IMR-90 (cell line): ENCODE measurements around the gene RAB11FIP4. TPM values are rescaled to one million over a fixed set of nuclear protein-coding genes. Genes with fewer than 3 reads are reported as not detected.

Source experiments
- ATAC-seq: fragments of 200-7000 bp; cut with Tn5 transposase; 2 replicates; pipeline ENCODE4 v1.9.1; 2020; ENCODE audit warnings: low read depth, mild to moderate bottlenecking, moderate library complexity
- BruUV-seq: library from RNA; stranded (reverse); fragments of 400-500 nt; replicated peaks from 2 replicates; lab custom pipeline; 2021; lab: Mats Ljungman, UMichigan
- CTCF ChIA-PET: fragments of 300-600 bp; formaldehyde crosslinking; extraction: SDS; loops from one replicate; lab custom pipeline; 2021; ENCODE audit warnings: antibody characterized with exemption; lab: Yijun Ruan, JAX
- POLR2A ChIA-PET: fragments of 300-600 bp; sonication (Branson Sonifier 250); formaldehyde crosslinking; loops from one replicate; lab custom pipeline; 2022; ENCODE audit warnings: antibody characterized with exemption; ENCODE audit not compliant: unreplicated experiment; lab: Charles Lee
- DNase-seq: peaks from one replicate; pipeline ENCODE4 v3.0.0; 2013
- H2AFZ ChIP-seq: replicated peaks from 2 replicates; pipeline ENCODE3; 2013; ENCODE audit warnings: low read length, mild to moderate bottlenecking; ENCODE audit not compliant: poor library complexity
- H2AK5ac ChIP-seq: 2 replicates; pipeline ENCODE4 v1.6.1; 2013; ENCODE audit warnings: low read depth, low read length, inconsistent platforms
- H2AK9ac ChIP-seq: replicated peaks from 2 replicates; pipeline ENCODE3; 2013; ENCODE audit warnings: mild to moderate bottlenecking, low read depth, low read length, moderate library complexity; ENCODE audit not compliant: poor library complexity
- H2BK120ac ChIP-seq: 2 replicates; pipeline ENCODE4 v1.6.1; 2013; ENCODE audit warnings: low read depth, low read length, inconsistent platforms
- H2BK15ac ChIP-seq: 3 replicates; pipeline ENCODE4 v1.6.1; 2013; ENCODE audit warnings: low read depth, low read length, inconsistent platforms
- H2BK20ac ChIP-seq: 2 replicates; pipeline ENCODE4 v1.6.1; 2013; ENCODE audit warnings: low read depth, mild to moderate bottlenecking, inconsistent platforms, low read length, moderate library complexity
- H2BK5ac ChIP-seq: 2 replicates; pipeline ENCODE4 v1.6.1; 2013; ENCODE audit warnings: mild to moderate bottlenecking, low read depth, low read length, inconsistent platforms; ENCODE audit not compliant: poor library complexity, severe bottlenecking
- H3K14ac ChIP-seq: replicated peaks from 2 replicates; pipeline ENCODE4 v1.6.1; 2013; ENCODE audit warnings: low read depth, low read length, inconsistent platforms
- H3K18ac ChIP-seq: 2 replicates; pipeline ENCODE4 v1.6.1; 2013; ENCODE audit warnings: low read depth, low read length, control low read depth
- H3K23ac ChIP-seq: 2 replicates; pipeline ENCODE4 v1.6.1; 2013; ENCODE audit warnings: low read depth, low read length, inconsistent platforms
- H3K27ac ChIP-seq: 2 replicates; pipeline ENCODE4 v1.5.1; 2013; ENCODE audit warnings: mild to moderate bottlenecking, control low read depth, low read length; ENCODE audit not compliant: insufficient read depth
- H3K27me3 ChIP-seq: 2 replicates; pipeline ENCODE4 v1.6.1; 2013; ENCODE audit warnings: low read length; ENCODE audit not compliant: control insufficient read depth, insufficient read depth
- H3K36me3 ChIP-seq: 2 replicates; pipeline ENCODE4 v1.6.1; 2013; ENCODE audit warnings: low read length, mixed read lengths; ENCODE audit not compliant: control insufficient read depth, insufficient read depth
- H3K4ac ChIP-seq: 2 replicates; pipeline ENCODE4 v1.6.1; 2013; ENCODE audit warnings: low read depth, low read length, inconsistent platforms
- H3K4me1 ChIP-seq: 2 replicates; pipeline ENCODE4 v1.6.1; 2013; ENCODE audit warnings: low read length, mixed read lengths; ENCODE audit not compliant: control insufficient read depth, insufficient read depth
- H3K4me2 ChIP-seq: 2 replicates; pipeline ENCODE4 v1.6.1; 2013; ENCODE audit warnings: low read depth, mild to moderate bottlenecking, control low read depth, low read length, moderate library complexity
- H3K4me3 ChIP-seq: 2 replicates; pipeline ENCODE4 v1.5.1; 2013; ENCODE audit warnings: low read depth, mild to moderate bottlenecking, control low read depth, low read length, moderate library complexity; ENCODE audit not compliant: insufficient read depth
- H3K56ac ChIP-seq: 2 replicates; pipeline ENCODE4 v1.6.1; 2013; ENCODE audit warnings: low read length, inconsistent platforms; ENCODE audit not compliant: insufficient read depth; ENCODE audit errors: extremely low read depth
- H3K79me1 ChIP-seq, 2 experiments: 2 replicates each; pipeline ENCODE4 v1.6.1; 2013; ENCODE audit warnings: low read length in 2 of 2, inconsistent platforms in 1 of 2, low read depth in 1 of 2
- H3K9ac ChIP-seq: 2 replicates; pipeline ENCODE4 v1.6.1; 2013; ENCODE audit warnings: low read depth, low read length, control low read depth
- H3K9me1 ChIP-seq: 2 replicates; pipeline ENCODE4 v1.6.1; 2013; ENCODE audit warnings: low read length, inconsistent platforms; ENCODE audit not compliant: insufficient read depth
- H3K9me3 ChIP-seq: 2 replicates; pipeline ENCODE4 v1.6.1; 2013; ENCODE audit warnings: low read length; ENCODE audit not compliant: control insufficient read depth, insufficient read depth
- H4K20me1 ChIP-seq: 2 replicates; pipeline ENCODE4 v1.6.1; 2013; ENCODE audit warnings: low read length, inconsistent platforms; ENCODE audit not compliant: insufficient read depth
- H4K5ac ChIP-seq: 2 replicates; pipeline ENCODE4 v1.6.1; 2013; ENCODE audit warnings: mild to moderate bottlenecking, low read depth, low read length, control low read depth
- H4K8ac ChIP-seq, 2 experiments: 2 replicates each; pipeline ENCODE4 v1.6.1; 2013; ENCODE audit warnings: low read depth in 2 of 2, low read length in 2 of 2, control low read depth in 1 of 2, inconsistent platforms in 1 of 2
- H4K91ac ChIP-seq: 2 replicates; pipeline ENCODE4 v1.6.1; 2013; ENCODE audit warnings: low read depth, low read length, inconsistent platforms; ENCODE audit not compliant: insufficient read depth
- BHLHE40 ChIP-seq: fragments of 150-350 bp; IDR thresholded peaks from 2 replicates; pipeline ENCODE4 v1.6.1; 2016; ENCODE audit warnings: mild to moderate bottlenecking, low read depth, low read length
- CEBPB ChIP-seq: IDR thresholded peaks from 2 replicates; pipeline ENCODE4 v1.6.1; 2012; ENCODE audit warnings: low read depth, low read length, improper control_type of control experiment
- CHD1 ChIP-seq: IDR thresholded peaks from 2 replicates; pipeline ENCODE4 v1.6.1; 2012; ENCODE audit warnings: low read depth, low read length, improper control_type of control experiment
- ELK1 ChIP-seq: fragments of 150-350 bp; IDR thresholded peaks from 2 replicates; pipeline ENCODE4 v1.6.1; 2016; ENCODE audit warnings: low read depth, mild to moderate bottlenecking, low read length, moderate library complexity, borderline replicate concordance
- FOS ChIP-seq: fragments of 150-350 bp; IDR thresholded peaks from 2 replicates; pipeline ENCODE4 v1.6.1; 2016; ENCODE audit warnings: low read depth, low read length
- MAFK ChIP-seq: IDR thresholded peaks from 2 replicates; pipeline ENCODE4 v1.6.1; 2012; ENCODE audit warnings: low read depth, low read length, improper control_type of control experiment
- MXI1 ChIP-seq: IDR thresholded peaks from 2 replicates; pipeline ENCODE4 v1.6.1; 2012; ENCODE audit warnings: low read depth, mild to moderate bottlenecking, low read length, moderate library complexity, borderline replicate concordance
- NFE2L2 ChIP-seq: fragments of 150-350 bp; IDR thresholded peaks from 2 replicates; pipeline ENCODE4 v1.6.1; 2016; ENCODE audit warnings: low read depth, mild to moderate bottlenecking, low read length
- RCOR1 ChIP-seq: IDR thresholded peaks from 2 replicates; pipeline ENCODE4 v1.6.1; 2012; ENCODE audit warnings: mild to moderate bottlenecking, low read length, improper control_type of control experiment; ENCODE audit not compliant: insufficient replicate concordance
- SMC3 ChIP-seq: fragments of 150-350 bp; IDR thresholded peaks from 2 replicates; pipeline ENCODE4 v1.6.1; 2016; ENCODE audit warnings: low read depth, mild to moderate bottlenecking, antibody characterized with exemption, low read length, moderate library complexity
- WGBS, 2 experiments: methylation state at CpG; one replicate each; pipeline versions ENCODE4 v1.1.5 to v1.1.7; 2013; ENCODE audit warnings: missing lambda C conversion rate in 2 of 2; ENCODE audit not compliant: insufficient read length in 1 of 2; ENCODE audit errors: extremely low coverage in 2 of 2; 5-methylcytosine and 5-hydroxymethylcytosine counted together
- dilution Hi-C: fragments of 300-500 bp; cut with HindIII; formaldehyde crosslinking; loops from one replicate; pipeline ENCODE4 v1.14.3; 2018; ENCODE audit warnings: low sequenced_read_pairs; ENCODE audit not compliant: unreplicated experiment
- in situ Hi-C: fragments of 300-500 bp; cut with MboI; formaldehyde crosslinking; loops from 3 replicates; pipeline ENCODE4 v1.14.3; 2019; ENCODE audit warnings: low sequenced_read_pairs, inconsistent platforms, mixed read lengths
- intact Hi-C: fragments of 100-400 bp; cut with micrococcal nuclease; formaldehyde crosslinking; loops from 2 replicates; pipeline ENCODE4 v1.10.0; 2022
- polyA plus RNA-seq, 3 experiments: library from polyadenylated mRNA; depleted of rRNA; stranded (reverse); fragments of >200 nt; gene quantifications; 2 replicates each; pipeline ENCODE4 v1.2.3, GENCODE V29; 2012; ENCODE audit warnings: low replicate concordance in 1 of 3
- total RNA-seq: library from RNA; depleted of rRNA; stranded (reverse); fragments of >200 nt; gene quantifications from 2 replicates; pipeline ENCODE4 v1.2.3, GENCODE V29; 2012
- TF ChIP-seq, protein P1 (sequence below): conservative IDR thresholded peaks from 2 replicates; pipeline ENCODE4 v1.5.1; 2012; ENCODE audit warnings: mild to moderate bottlenecking, low read depth, low read length, improper control_type of control experiment
- TF ChIP-seq, protein P2 (sequence below): fragments of 150-350 bp; IDR thresholded peaks from 2 replicates; pipeline ENCODE4 v1.6.1; 2017; ENCODE audit warnings: mild to moderate bottlenecking, antibody characterized with exemption, low read length, low read depth

The RAB11FIP4 gene
- total and polyA plus RNA-seq, 2 of the 4 experiments (the other 2 are of a cell fraction): 0.68 to 1.1 TPM

- no peak for TF ChIP-seq MXI1
These were observed 1.6 kb downstream of the RAB11FIP4 start (continued) for GRCh38 chr17:31392856-31393748.

DNA sequence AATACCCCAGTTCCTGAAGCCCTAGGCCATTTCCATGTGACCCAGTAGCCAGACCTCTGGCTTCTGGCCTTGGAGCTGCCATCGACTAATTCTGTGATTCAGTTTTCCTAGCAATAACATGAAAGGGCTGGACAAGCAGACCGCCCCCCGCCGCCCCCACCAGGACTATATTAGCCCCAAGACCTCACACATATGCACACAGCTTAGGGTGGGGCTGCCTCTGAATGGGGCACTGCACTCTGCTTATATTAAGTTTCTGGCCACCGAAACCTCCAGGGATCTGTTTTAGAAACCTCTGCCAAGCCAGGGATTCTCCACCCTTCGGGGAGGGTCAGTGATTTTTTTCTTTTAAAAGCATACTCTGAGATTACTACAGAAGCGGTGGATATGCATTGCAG lies 2.3 kb downstream of the RAB11FIP4 start:
- no peaks in the 10 kb centered on the region for H3K79me1 ChIP-seq
- no peaks in the 10 kb centered on the region; the same call in none of the 2 replicates for H4K20me1 ChIP-seq
- dilution Hi-C loops: no loop called here
- no peak overlapping the region for H2AK9ac ChIP-seq
- no peaks in the 10 kb centered on the region for H3K9me1 ChIP-seq
- POLR2A ChIA-PET: no interaction called here
- DNase-seq (no peak), ATAC-seq (no peak)
- H3K4me2 ChIP-seq: no peak overlapping the region
- H3K14ac ChIP-seq: no peak overlapping the region
- no TSS peak for BruUV-seq
- H2AK5ac ChIP-seq: no peak overlapping the region
- no peak overlapping the region for H3K18ac ChIP-seq
- H4K5ac ChIP-seq: no peak overlapping the region
- H2BK15ac ChIP-seq: no peak overlapping the region
- H2BK5ac ChIP-seq: no peak overlapping the region
- H3K56ac ChIP-seq: no peak overlapping the region
- H3K4ac ChIP-seq: no peak overlapping the region
- peaks cover 52% of the 10 kb centered on the region for H3K27me3 ChIP-seq
- H3K4me1 ChIP-seq: peaks cover 2% of the 10 kb centered on the region; the same call in 1 of the 2 replicates
- H2AFZ ChIP-seq: no peak overlapping the region
- CTCF ChIA-PET: no interaction called here
- intact Hi-C loops: no loop called here
- H3K9me3 ChIP-seq: no peaks in the 10 kb centered on the region
- H3K23ac ChIP-seq: no peak overlapping the region
- no peak overlapping the region for H4K8ac ChIP-seq
- H2BK20ac ChIP-seq: no peak overlapping the region
- H3K4me3 ChIP-seq: no peak overlapping the region
- H3K9ac ChIP-seq: no peak overlapping the region
- in situ Hi-C loops: no loop called here
- H3K36me3 ChIP-seq: no peaks in the 10 kb centered on the region
- H2BK120ac ChIP-seq: no peak overlapping the region
- no peak overlapping the region for H4K91ac ChIP-seq
- no CpG with 5 or more reads among the region's 7 CpGs for WGBS, 2 experiments
- no peak overlapping the region for H3K27ac ChIP-seq
- TF ChIP-seq RCOR1: no peak
- TF ChIP-seq, protein P1, sequence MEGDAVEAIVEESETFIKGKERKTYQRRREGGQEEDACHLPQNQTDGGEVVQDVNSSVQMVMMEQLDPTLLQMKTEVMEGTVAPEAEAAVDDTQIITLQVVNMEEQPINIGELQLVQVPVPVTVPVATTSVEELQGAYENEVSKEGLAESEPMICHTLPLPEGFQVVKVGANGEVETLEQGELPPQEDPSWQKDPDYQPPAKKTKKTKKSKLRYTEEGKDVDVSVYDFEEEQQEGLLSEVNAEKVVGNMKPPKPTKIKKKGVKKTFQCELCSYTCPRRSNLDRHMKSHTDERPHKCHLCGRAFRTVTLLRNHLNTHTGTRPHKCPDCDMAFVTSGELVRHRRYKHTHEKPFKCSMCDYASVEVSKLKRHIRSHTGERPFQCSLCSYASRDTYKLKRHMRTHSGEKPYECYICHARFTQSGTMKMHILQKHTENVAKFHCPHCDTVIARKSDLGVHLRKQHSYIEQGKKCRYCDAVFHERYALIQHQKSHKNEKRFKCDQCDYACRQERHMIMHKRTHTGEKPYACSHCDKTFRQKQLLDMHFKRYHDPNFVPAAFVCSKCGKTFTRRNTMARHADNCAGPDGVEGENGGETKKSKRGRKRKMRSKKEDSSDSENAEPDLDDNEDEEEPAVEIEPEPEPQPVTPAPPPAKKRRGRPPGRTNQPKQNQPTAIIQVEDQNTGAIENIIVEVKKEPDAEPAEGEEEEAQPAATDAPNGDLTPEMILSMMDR: no peak
- no peak for TF ChIP-seq MXI1
- TF ChIP-seq SMC3: no peak
- TF ChIP-seq ELK1: no peak
- TF ChIP-seq NFE2L2: no peak
- TF ChIP-seq FOS: no peak
- no peak for TF ChIP-seq CHD1
- TF ChIP-seq CEBPB: no peak
- TF ChIP-seq, protein P2, sequence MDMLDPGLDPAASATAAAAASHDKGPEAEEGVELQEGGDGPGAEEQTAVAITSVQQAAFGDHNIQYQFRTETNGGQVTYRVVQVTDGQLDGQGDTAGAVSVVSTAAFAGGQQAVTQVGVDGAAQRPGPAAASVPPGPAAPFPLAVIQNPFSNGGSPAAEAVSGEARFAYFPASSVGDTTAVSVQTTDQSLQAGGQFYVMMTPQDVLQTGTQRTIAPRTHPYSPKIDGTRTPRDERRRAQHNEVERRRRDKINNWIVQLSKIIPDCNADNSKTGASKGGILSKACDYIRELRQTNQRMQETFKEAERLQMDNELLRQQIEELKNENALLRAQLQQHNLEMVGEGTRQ: no peak
- no peak for TF ChIP-seq MAFK
- no peak for TF ChIP-seq BHLHE40
